GM10266 (cell line): ENCODE data around the gene SPECC1.
"Not testable (repeated sequence)": the region's sequence is repeated elsewhere in the genome, so short reads cannot be mapped to it uniquely, and the experiment has no call there.

ENCODE experiments used
- DNase-seq: peaks from one replicate; pipeline ENCODE4 v3.0.0; 2012; ENCODE audit errors: extremely low spot score
- CTCF ChIP-seq: IDR thresholded peaks from 2 replicates; pipeline ENCODE4 v1.5.1; 2012; ENCODE audit warnings: mild to moderate bottlenecking, low read depth; ENCODE audit not compliant: control insufficient read depth, insufficient read depth; ENCODE audit errors: missing control alignments

SPECC1 gene

GRCh38 chr17:19996502-19996901 lies 12.7 kb upstream of the SPECC1 start:
- DNase-seq: no peak
- TF ChIP-seq CTCF: no peak

DNA sequence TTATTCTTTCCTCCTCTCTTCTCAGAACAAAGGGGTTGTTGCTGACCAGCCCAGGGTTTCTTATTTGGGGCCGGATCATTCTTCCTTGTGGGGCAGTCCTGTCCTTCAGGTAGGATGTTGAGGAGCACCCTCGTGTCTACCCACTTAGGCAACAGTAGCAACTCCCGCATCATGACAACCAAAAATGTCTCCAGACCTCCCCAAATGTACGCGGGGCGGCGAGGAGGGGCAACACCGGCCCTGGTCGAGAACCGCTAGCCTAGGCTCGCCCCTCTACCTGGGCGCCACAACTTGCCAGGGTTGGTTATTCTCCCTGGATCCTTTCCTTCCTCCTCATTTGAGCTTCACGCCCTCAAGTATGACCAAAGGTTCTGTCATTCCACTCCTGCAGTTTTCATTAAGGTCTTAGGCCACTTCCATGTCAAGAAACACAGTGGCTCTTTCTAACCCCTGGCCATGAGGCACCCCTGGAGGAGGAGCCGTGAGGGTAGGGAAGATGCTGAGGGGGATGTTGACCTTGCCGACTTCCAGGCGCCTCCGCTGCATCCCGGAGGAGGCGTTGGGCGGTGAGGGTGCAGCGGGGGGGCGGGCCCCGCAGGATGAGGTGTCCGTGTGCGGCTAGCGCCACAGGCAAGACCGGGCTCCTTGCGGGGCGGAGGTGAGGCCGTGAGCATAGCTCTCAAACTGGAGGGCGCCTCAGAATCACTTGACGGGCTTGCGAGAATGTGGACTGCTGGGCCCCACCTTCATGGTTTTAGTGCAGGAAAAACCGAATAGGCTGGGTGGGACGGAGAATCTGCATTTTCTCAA lies 712 bp upstream of the SPECC1 start:
- peak; percentile 27 for DNase-seq
- no peak for TF ChIP-seq CTCF

- no peak for DNase-seq
- TF ChIP-seq CTCF: no peak
These were observed 182 bp upstream of the SPECC1 start for GRCh38 chr17:20009052-20009301.

DNA sequence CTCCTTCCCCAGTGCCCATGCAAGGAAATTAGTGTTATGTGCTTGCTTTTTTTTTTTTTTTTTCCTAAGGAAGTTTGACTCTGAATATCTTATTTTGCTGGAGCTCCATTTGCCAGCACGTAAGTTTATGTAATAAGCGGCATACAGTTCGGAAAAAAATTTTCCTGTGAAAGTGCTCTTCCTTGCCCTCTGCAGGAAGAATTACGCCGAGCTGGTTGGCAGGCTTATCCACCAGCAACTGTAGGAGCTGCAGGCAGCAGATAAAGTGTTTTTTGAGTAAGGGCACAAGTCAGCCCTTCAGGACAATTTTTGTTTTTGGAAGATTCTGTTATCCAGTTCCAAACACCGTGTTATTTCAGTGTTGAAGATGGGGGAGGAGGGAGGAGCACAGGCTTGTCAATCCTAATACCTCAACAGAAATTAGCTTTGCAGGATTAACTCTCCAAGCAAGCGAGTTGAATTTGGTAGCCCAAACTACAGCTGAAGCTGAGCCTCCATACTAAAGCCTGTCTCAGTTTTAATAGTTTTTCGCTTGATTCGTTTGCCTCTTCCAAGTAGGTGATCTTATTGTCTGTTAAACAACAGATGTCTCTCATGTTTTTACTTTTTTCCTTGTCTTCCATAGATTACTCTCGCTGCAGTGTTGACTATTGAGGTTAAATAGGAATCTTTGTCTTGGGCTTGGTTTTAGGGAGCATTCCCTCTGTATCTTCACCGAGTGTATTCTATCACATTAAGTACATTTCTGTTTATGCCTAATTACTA lies 1.1 kb downstream of the SPECC1 start:
- DNase-seq: no peak
- TF ChIP-seq CTCF: no peak

DNA sequence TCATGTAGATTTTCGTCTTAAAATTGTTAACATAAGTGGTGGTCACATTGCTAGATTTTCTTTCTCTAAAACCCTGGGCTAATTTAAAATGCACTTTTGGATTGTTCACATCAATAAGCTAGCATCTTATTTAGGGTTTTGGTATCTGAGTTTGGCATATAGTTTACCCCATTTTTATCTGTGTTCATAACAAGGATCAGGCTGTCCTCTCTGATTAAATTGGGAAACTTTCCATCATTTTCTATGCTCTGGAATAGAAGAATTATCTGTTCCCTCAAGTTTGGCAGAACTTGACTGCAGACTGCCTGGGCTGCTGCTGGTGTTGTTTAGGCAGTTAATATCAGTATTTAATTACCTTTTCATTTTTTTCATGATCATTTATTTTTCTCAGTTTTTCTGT lies 1.8 kb downstream of the SPECC1 start:
- TF ChIP-seq CTCF: no peak
- no peak for DNase-seq

- no peak for DNase-seq
- TF ChIP-seq CTCF: no peak
These were observed 2.9 kb downstream of the SPECC1 start for GRCh38 chr17:20012017-20012536.

DNA sequence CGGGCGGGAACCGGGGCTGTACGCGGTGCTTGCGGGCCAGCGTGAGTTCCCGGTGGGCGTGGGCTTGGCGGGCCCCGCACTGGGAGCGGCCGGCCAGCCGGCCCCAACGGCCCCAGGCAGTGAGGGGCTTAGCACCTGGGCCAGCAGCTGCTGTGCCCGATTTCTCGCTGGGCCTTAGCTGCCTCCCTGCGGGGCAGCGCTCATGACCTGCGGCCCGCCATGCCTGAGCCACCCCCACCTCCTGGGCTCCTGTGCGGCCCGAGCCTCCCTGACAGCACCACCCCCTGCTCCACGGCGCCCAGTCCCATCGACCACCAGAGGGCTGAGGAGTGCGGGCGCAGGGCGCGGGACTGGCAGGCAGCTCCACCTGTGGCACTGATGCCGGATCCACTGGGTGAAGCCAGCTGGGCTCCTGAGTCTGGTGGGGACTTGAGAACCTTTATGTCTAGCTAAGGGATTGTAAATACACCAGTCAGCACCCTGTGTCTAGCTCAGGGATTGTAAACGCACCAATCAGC lies 7.4 kb downstream of the SPECC1 start:
- DNase-seq: not testable (repeated sequence)
